ENCODE data around the gene LYPD5.
"Not testable (repeated sequence)": the region's sequence is repeated elsewhere in the genome, so short reads cannot be mapped to it uniquely, and the experiment has no call there.

Gene LYPD5, protein sequence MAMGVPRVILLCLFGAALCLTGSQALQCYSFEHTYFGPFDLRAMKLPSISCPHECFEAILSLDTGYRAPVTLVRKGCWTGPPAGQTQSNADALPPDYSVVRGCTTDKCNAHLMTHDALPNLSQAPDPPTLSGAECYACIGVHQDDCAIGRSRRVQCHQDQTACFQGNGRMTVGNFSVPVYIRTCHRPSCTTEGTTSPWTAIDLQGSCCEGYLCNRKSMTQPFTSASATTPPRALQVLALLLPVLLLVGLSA
- total RNA-seq = 0.56 reads per million

DNA sequence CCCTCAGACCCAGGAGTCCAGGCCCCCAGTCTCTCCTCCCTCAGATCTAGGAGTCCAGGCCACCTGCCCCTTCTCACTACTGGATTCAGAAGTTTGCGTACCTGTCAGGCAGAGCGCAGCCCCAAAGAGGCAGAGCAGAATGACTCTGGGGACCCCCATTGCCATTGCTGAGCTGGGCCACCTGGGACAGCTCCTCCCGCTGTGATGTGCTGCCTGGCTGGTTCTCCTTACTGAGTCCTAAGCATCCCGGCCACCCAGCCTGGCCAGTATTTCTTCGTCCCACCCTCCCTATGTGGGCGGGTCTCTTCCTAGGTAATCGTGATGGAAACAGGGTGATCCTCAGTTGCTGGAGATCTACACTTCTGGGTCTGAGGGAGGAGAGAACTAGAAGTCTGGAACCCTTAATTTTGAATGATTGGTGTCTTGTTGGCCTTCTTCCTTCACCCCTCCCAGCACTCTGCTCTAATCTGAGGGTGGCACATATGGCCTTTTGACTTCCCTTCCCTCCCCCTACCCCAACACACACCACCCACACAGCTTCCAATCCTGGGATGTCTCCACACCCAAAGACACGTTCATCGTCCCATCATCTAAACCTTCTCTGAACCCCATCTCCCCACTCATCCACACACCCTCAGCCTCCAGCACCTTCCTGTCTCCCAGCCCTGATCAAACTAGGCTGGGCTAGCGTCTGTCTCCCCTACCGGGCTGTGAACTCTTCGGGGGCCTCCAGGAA, at the start of gene LYPD5:
Gene LYPD5, minus strand, starts transcription at position 232 of the 736 bp plus-strand sequence. Its CDS starts 67 bp downstream, at position 165.
- DNase-seq = no peak

DNA sequence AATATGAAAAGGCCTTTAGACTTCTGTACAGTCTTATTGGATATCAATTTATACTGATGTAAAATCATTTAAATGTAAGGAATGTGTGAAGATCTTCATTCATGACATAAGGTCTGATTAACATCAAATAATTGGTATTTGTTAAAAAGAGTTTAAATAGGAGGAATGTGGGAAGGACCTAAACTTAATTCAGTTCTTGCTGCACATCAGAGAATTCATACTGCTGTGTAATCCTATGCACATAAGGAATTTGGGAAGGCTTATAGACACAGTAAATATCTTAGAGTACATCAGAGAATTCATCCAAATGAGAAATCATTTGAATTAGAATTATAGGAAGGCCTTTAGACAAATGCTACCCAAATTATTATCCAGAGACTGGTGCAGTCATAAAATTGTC, 46.6 kb upstream of the LYPD5 start:
- no peak for DNase-seq

- no peak for DNase-seq
These were observed 45.6 kb upstream of the LYPD5 start for GRCh38 chr19:43847884-43848283.

DNA sequence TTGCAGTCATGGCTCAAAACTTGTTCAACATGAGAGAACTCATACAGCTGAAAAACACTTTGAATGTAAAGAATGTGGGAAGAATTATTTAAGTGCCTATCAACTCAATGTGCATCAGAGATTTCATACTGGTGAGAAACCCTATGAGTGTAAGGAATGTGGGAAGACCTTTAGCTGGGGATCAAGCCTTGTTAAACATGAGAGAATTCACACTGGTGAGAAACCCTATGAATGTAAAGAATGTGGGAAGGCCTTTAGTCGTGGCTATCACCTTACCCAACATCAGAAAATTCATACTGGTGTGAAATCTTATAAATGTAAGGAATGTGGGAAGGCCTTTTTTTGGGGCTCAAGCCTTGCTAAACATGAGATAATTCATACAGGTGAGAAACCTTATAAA, 45.0 kb upstream of the LYPD5 start:
- no peak for DNase-seq

GRCh38 chr19:43842007-43842406, 39.8 kb upstream of the LYPD5 start:
- no peak for DNase-seq

GRCh38 chr19:43839139-43839538, 36.9 kb upstream of the LYPD5 start:
- no peak for DNase-seq

- peak; percentile 77 for DNase-seq
These were observed 24.8 kb upstream of the LYPD5 start, which contains the start of gene ZNF283 for GRCh38 chr19:43826787-43827754. Gene ZNF283 (plus strand): TSS chr19:43827321. CDS start chr19:43833505, 6,184 bp downstream.

- not testable (repeated sequence) for DNase-seq
These were observed 22.3 kb upstream of the LYPD5 start for GRCh38 chr19:43824572-43824971.

DNA sequence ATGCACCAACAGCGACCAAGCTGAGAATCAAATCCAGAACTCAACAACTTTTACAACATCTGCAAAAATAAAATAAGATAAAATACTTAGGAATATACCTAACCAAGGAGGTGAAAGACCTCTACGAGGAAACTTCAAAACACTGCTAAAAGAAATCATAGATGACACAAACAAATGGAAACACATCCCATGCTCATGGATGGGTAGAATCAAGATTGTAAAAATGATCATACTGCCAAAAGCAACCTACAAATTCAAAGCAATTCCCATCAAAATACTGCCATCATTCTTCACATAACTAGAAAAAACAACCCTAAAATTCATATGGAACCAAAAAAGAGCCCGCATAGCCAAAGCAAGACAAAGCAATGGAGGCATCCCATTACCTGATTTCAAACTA, 21.6 kb upstream of the LYPD5 start:
- not testable (repeated sequence) for DNase-seq

- no peak for DNase-seq
These were observed 18.6 kb upstream of the LYPD5 start for GRCh38 chr19:43820884-43821215.

DNA sequence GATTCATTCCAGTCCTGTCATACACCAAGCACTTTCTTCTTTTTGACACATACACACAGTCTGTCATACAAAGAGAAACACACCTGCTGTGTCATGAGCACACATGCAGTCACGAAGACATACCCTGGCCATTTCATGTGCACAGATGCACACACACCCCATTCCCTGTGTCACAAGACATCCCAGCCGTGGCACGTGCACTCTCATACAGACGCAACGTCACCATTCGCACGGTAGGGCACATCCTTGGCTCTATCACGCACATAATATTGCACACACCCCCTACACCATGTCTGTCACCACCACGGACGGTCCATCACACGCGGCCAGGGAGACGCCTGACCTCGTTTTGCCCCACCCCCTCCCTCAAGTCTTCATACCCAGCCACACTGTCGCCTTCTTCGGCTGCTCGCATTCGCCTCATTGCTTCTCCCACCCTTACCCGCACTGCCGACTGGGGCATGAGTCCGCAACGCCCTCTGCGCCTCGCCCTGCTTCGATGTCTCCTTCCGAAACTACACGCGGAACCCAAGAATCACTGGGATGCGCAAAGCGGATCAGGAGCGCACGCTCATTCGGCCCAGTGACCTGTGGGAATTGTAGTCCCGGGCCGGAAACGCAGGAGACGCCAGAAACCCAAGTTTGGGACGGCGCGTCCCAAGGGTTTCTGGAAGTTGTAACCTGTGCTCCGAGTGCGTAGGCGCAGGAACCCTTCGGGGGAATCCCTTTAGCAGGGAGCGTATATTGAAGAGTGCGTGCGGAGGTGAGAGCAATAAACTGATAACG, 18.0 kb upstream of the LYPD5 start:
- no peak for DNase-seq

GRCh38 chr19:43818500-43818899, 16.3 kb upstream of the LYPD5 start:
- DNase-seq = no peak

DNA sequence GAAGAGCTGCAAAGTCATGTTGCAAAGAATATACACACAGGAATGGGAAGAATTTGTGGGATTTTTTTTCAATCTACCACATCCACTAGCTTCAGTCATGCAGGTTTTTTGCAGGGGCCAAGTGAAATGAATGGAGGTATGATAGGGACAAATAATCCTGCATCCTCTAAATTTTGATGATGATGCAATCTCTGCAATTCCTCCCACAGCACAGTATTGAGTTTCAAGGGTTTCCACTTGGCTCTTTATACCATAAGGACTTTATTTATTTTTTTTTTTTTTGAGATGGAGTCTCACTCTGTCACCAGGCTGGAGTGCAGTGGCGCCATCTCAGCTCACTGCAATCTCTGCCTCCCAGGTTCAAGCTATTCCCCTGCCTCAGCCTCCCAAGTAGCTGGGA, 15.2 kb upstream of the LYPD5 start:
- not testable (repeated sequence) for DNase-seq

GRCh38 chr19:43814663-43815352, 12.6 kb upstream of the LYPD5 start:
- DNase-seq = no peak

- no peak for DNase-seq
These were observed 10.4 kb upstream of the LYPD5 start for GRCh38 chr19:43812688-43813087.

DNA sequence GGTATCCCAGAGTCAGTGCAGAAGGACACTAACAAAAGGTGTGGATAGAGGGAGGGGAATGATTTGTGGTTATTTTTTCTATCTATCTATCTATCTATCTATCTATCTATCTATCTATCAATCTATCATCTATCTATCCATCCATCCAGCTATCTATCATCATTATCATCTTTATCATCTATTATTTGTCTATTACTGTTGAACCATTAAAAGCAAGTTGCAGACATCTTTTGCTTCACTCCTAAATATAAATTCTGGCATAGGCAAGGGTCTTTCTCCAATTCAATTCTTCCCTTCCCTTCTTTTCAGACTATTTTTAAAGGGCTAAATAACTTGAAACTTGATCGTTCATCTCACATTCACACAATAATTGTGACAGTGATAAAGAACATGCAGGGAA, 10.0 kb upstream of the LYPD5 start:
- DNase-seq = no peak

- DNase-seq = no peak
These were observed 9.6 kb upstream of the LYPD5 start for GRCh38 chr19:43811837-43812236.

DNA sequence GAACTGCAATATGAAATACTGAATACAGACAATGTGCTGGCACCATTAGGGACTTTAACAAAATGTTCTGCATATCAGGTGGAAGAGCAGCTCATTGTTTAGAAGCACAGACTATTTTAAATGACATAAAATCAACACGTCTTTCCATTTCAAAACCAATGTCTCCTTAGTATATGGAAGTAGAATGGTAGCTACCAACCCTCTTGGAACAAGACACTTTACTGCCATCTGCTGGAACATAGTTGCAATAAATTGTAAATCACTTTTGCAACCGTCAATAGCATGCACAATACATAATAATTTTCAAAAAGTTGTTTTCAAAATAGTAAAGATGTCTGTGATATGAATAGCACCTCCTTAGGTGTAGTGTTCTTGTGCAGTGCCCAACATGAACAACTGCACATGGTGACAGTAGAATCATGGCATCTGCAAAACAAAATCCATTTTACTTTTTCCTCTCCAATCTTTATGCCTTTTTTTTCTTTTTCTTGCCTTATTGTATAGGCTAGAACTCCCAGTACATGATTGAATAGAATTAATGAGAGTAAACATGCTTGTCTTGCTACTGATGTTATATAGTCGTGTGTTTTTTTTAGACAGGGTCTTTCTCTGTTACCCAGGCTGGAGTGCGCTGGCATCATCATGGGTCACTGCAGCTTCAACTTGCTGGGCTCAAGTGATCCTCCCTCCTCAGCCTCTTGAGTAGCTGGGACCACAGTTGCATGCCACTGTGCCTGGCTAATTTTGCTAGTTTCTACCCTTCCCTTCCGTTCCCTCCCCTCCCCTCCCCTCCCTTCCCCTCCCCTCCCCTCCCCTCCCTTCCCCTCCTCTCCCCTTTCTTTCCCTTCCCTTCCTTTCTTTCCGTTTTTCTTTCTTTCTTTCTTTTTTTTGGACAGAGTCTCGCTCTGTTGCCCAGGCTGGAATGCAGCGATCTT, 7.8 kb upstream of the LYPD5 start:
- DNase-seq = no peak

DNA sequence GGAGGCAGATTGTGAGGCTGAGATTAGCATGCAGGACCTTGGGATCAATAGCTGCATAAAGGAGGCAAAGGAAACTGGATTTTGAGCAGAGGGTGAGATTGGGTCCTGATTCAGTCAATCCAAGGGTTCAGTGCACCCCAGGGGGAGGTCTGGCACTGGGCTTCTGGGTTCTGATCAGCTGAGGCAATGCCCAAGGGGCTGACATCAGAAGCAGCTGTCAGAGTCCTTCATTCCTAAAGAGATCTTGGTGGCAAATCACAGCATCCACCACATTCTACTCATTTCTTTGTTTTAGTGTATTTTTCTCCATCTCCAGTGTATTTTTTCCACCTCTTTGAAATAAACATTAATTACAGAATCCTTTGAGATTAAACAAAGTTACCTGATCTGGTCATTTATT, 5.4 kb upstream of the LYPD5 start:
- no peak for DNase-seq

DNA sequence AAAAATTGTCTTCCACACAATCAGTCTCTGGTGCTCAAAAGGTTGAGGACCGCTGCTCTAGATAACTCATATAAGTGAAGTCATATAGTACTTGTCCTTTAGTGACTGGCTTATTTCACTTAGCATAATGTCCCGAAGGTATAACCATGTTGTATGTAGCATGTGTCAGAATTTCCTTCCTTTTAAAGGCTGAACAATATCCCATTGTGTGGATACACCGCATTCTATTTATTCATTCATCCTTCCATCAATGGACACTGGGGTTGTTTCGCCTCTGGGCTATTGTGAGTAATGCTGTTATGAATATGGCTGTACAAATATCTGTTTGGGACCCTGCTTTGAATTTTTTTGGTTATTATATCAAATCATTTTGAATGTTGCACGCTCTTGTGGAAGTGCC, 4.6 kb upstream of the LYPD5 start:
- DNase-seq = no peak

DNA sequence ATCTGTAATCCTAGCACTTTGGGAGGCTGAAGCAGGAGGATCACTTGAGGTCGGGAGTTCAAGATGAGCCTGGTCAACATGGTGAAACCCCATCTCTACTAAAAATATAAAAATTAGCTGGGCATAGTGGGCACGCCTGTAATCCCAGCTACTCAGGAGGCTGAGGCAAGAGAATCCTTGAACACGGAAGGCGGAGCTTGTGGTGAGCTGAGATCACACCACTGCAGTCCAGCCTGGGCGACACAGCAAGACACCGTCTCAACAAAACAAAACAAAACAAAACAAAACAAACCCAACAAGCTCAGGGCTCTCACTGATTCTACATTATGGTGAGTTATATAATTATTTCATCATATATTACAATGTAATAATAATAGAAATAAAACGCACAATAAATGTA, 4.2 kb upstream of the LYPD5 start:
- not testable (repeated sequence) for DNase-seq

Measured in effector CD4-positive, alpha-beta T cell (primary cell).